Prostate gland (tissue), 2 donors: Measurements from ENCODE around the gene SYT2.

Source experiments
- CTCF ChIP-seq, 4 experiments: fragments of 200-600 bp in 2 of 4; fragments of 450-650 bp in 2 of 4; sonication (generic) in 2 of 4; IDR thresholded peaks; 1 replicate in 3 of 4; 2 replicates in 1 of 4; pipeline ENCODE4 v1.5.1; 2016 to 2019; ENCODE audit warnings: antibody characterized with exemption in 4 of 4, mild to moderate bottlenecking in 2 of 4, moderate library complexity in 2 of 4
- POLR2A ChIP-seq: fragments of 450-650 bp; IDR thresholded peaks from one replicate; pipeline ENCODE4 v1.6.1; 2016; ENCODE audit warnings: antibody characterized with exemption, mild to moderate bottlenecking
- POLR2AphosphoS5 ChIP-seq: sonication (generic); formaldehyde crosslinking; IDR thresholded peaks from one replicate; pipeline ENCODE4 v1.6.1; 2017; ENCODE audit warnings: antibody characterized with exemption

- TF ChIP-seq POLR2A (no peak), CTCF (IDR thresholded peaks at IDR 0.05) (no peak), POLR2AphosphoS5 (no peak)
Observed at GRCh38 chr1:202754293-202754692, 44.0 kb upstream of the SYT2 start.
